MCF 10A (cell line): ENCODE measurements around the gene SEBOX. TPM values are rescaled to one million over a fixed set of nuclear protein-coding genes. Genes with fewer than 3 reads are reported as not detected.

ENCODE experiments used
- BruUV-seq: library from RNA; stranded (reverse); fragments of 400-500 nt; replicated peaks from 2 replicates; lab custom pipeline; 2021; lab: Mats Ljungman, UMichigan
- CTCF ChIA-PET: fragments of 300-600 bp; sonication (Branson Sonifier 250); formaldehyde crosslinking; extraction: SDS; loops from one replicate; lab custom pipeline; 2021; ENCODE audit warnings: antibody characterized with exemption, inconsistent platforms; lab: Yijun Ruan, JAX
- POLR2A ChIA-PET: fragments of 300-600, 350-650 bp; sonication (Branson Sonifier 250); formaldehyde crosslinking; extraction: SDS; loops from one replicate; lab custom pipeline; 2020; ENCODE audit warnings: antibody characterized with exemption, inconsistent platforms; lab: Yijun Ruan, JAX
- DNase-seq: peaks from one replicate; pipeline ENCODE4 v3.0.0-alpha.2; 2018; ENCODE audit not compliant: unreplicated experiment
- H3K27ac Mint-ChIP-seq: one replicate; pipeline ENCODE4 v1.8.0; 2022; ENCODE audit warnings: mild to moderate bottlenecking, low read depth, mixed read lengths; ENCODE audit not compliant: unreplicated experiment
- H3K27me3 Mint-ChIP-seq: one replicate; pipeline ENCODE4 v1.8.0; 2022; ENCODE audit warnings: mixed read lengths; ENCODE audit not compliant: insufficient read depth, unreplicated experiment
- H3K36me3 Mint-ChIP-seq: one replicate; pipeline ENCODE4 v1.8.0; 2022; ENCODE audit warnings: mild to moderate bottlenecking, moderate library complexity, mixed read lengths; ENCODE audit not compliant: insufficient read depth, unreplicated experiment
- H3K4me1 Mint-ChIP-seq: one replicate; pipeline ENCODE4 v1.8.0; 2022; ENCODE audit warnings: mixed read lengths; ENCODE audit not compliant: insufficient read depth, unreplicated experiment
- H3K4me3 Mint-ChIP-seq: one replicate; pipeline ENCODE4 v1.8.0; 2022; ENCODE audit warnings: mild to moderate bottlenecking, moderate library complexity, mixed read lengths; ENCODE audit not compliant: unreplicated experiment
- H3K9me3 Mint-ChIP-seq: one replicate; pipeline ENCODE4 v1.8.0; 2022; ENCODE audit warnings: mixed read lengths; ENCODE audit not compliant: unreplicated experiment
- CTCF ChIP-seq: fragments of 200-600 bp; IDR thresholded peaks from one replicate; pipeline ENCODE4 v1.8.0; 2022; ENCODE audit warnings: antibody characterized with exemption, mild to moderate bottlenecking; ENCODE audit not compliant: unreplicated experiment
- intact Hi-C: fragments of 100-400 bp; cut with micrococcal nuclease; formaldehyde crosslinking; loops from 2 replicates; pipeline ENCODE4 v1.14.1; 2022
- total RNA-seq: library from RNA; stranded (reverse); gene quantifications from 2 replicates; pipeline ENCODE4 v1.2.3, GENCODE V29; 2022

The SEBOX gene
- total RNA-seq, 1 experiment from 2014 or later: not detected

GRCh38 chr17:28404812-28405570, 40.0 kb upstream of the SEBOX start:
- Mint-ChIP-seq H3K27ac (no peak overlapping the region), H3K27me3 (no peaks in the 10 kb centered on the region), H3K4me3 (peak overlapping the region; percentile 86), H3K36me3 (peaks cover 30% of the 10 kb centered on the region), H3K9me3 (no peaks in the 10 kb centered on the region), H3K4me1 (peaks cover 23% of the 10 kb centered on the region)
- ChIA-PET CTCF (interaction anchor here (0.6 to 2.4 kb wide), 5 partner anchors 11 to 153 kb away, joined by 4 to 16 read pairs (median 4); no protein-coding TSS in a partner anchor), POLR2A (interaction anchor here (0.6 to 5.8 kb wide), 12 partner anchors 9 to 338 kb away, joined by 3 to 57 read pairs (median 7); partner anchors contain the start of genes IFT20, POLDIP2 and TNFAIP1)
- DNase-seq: no peak
- intact Hi-C loops: no loop called here
- BruUV-seq: no TSS peak
- TF ChIP-seq CTCF: no peak

- peak overlapping the region; percentile 86 for H3K4me3 Mint-ChIP-seq
- H3K27me3 Mint-ChIP-seq: no peaks in the 10 kb centered on the region
- H3K27ac Mint-ChIP-seq: no peak overlapping the region
- DNase-seq: no peak
- TF ChIP-seq CTCF: no peak
- POLR2A ChIA-PET: interaction anchor here (0.7 to 5.4 kb wide), 6 partner anchors 8 to 338 kb away, joined by 3 to 57 read pairs (median 26); partner anchors contain the start of gene POLDIP2
- CTCF ChIA-PET: interaction anchor here (0.6 to 2.4 kb wide), 5 partner anchors 12 to 152 kb away, joined by 4 to 16 read pairs (median 4); no protein-coding TSS in a partner anchor
- H3K9me3 Mint-ChIP-seq: no peaks in the 10 kb centered on the region
- peaks cover 30% of the 10 kb centered on the region for H3K36me3 Mint-ChIP-seq
- intact Hi-C loops: no loop called here
- peaks cover 23% of the 10 kb centered on the region for H3K4me1 Mint-ChIP-seq
- no TSS peak for BruUV-seq
These were observed 39.4 kb upstream of the SEBOX start for GRCh38 chr17:28404461-28404811.

- Mint-ChIP-seq H3K4me1 (peaks cover 23% of the 10 kb centered on the region), H3K27ac (no peak overlapping the region), H3K27me3 (no peaks in the 10 kb centered on the region), H3K9me3 (no peaks in the 10 kb centered on the region), H3K4me3 (peak overlapping the region; percentile 86), H3K36me3 (peaks cover 30% of the 10 kb centered on the region)
- TSS peak; percentile 20 for BruUV-seq
- TF ChIP-seq CTCF: no peak
- intact Hi-C loops: no loop called here
- DNase-seq: no peak
- ChIA-PET CTCF (interaction anchor here (0.6 to 2.4 kb wide), 3 partner anchors 12 to 89 kb away, joined by 3 to 16 read pairs (median 6); no protein-coding TSS in a partner anchor), POLR2A (interaction anchor here (5.0 to 5.4 kb wide), 3 partner anchors 8 to 47 kb away, joined by 38 to 57 read pairs (median 49); partner anchors contain the start of gene POLDIP2)
These were observed 39.0 kb upstream of the SEBOX start for GRCh38 chr17:28404007-28404406.

GRCh38 chr17:28402844-28403243, 37.8 kb upstream of the SEBOX start:
- intact Hi-C loops: no loop called here
- Mint-ChIP-seq H3K4me1 (peaks cover 15% of the 10 kb centered on the region), H3K4me3 (no peak overlapping the region)

More at GRCh38 chr17:28402844-28403243, 37.8 kb upstream of the SEBOX start:
- Mint-ChIP-seq H3K9me3 (no peaks in the 10 kb centered on the region), H3K27ac (no peak overlapping the region), H3K36me3 (peaks cover 34% of the 10 kb centered on the region), H3K27me3 (no peaks in the 10 kb centered on the region)
- CTCF ChIA-PET: interaction anchor here (1.5 to 3.9 kb wide), 2 partner anchors 11 to 13 kb away, joined by 3 to 18 read pairs; no protein-coding TSS in a partner anchor
- DNase-seq: no peak
- no TSS peak for BruUV-seq
- POLR2A ChIA-PET: no interaction called here
- TF ChIP-seq CTCF: no peak
